Astrocyte (in vitro differentiated cells and primary cell): ENCODE measurements around the gene DNAJC12.

Experiments used
- CTCF ChIP-seq: IDR thresholded peaks from 2 replicates; pipeline ENCODE4 v1.5.1; 2011; ENCODE audit warnings: low read depth, mild to moderate bottlenecking, inconsistent platforms, low read length, moderate library complexity; ENCODE audit not compliant: insufficient read depth
- EZH2 ChIP-seq: IDR thresholded peaks from 2 replicates; pipeline ENCODE4 v1.6.1; 2012; ENCODE audit warnings: mild to moderate bottlenecking, low read length, inconsistent platforms; ENCODE audit not compliant: insufficient read depth

GRCh38 chr10:67836488-67836887 is 1.5 kb downstream of the DNAJC12 start:
- no peak for TF ChIP-seq CTCF
- no peak for TF ChIP-seq EZH2
